Pancreas (tissue), 10 donors: ENCODE results near the gene WDR27. TPM values are rescaled to one million over a fixed set of nuclear protein-coding genes. Genes with fewer than 3 reads are reported as not detected.
A peak's percentile ranks its signal among the peaks of the same experiment; 100 is the strongest.

Experiments
- ATAC-seq, 4 donors: fragments of 200-7000 bp; cut with Tn5 transposase; one replicate each; pipeline versions ENCODE4 v1.8.0 to v1.9.1; 2020; ENCODE audit warnings: mild to moderate bottlenecking in 4 of 4, moderate library complexity in 4 of 4
- DNase-seq, 6 donors: peaks; one replicate each; pipeline ENCODE4 v3.0.0-alpha.2; 2020
- FAIRE-seq: peaks from 2 replicates; lab custom pipeline; 2012; peaks lifted over from hg19 to GRCh38; lab: Jason Lieb, UNC
- H3K27ac ChIP-seq, 4 donors: fragments of 200-600 bp; sonication (generic); 1 replicate in 3 of 4; 2 replicates in 1 of 4; pipeline versions ENCODE4 v1.5.0 to v1.8.0; 2020
- H3K27me3 ChIP-seq, 4 donors: fragments of 200-600 bp; one replicate each; pipeline ENCODE4 v1.8.0; 2021
- H3K36me3 ChIP-seq, 3 donors: fragments of 200-600 bp; sonication (generic) in 1 of 3; one replicate each; pipeline versions ENCODE4 v1.5.0 to v1.8.0; 2020 to 2021
- H3K4me1 ChIP-seq, 3 donors: fragments of 200-600 bp; one replicate each; pipeline ENCODE4 v1.8.0; 2021
- H3K4me3 ChIP-seq, 4 donors: fragments of 200-600 bp; sonication (generic) in 2 of 4; one replicate each; pipeline versions ENCODE4 v1.5.0 to v1.8.0; 2020 to 2021
- H3K9me3 ChIP-seq, 4 donors: fragments of 200-600 bp; one replicate each; pipeline ENCODE4 v1.8.0; 2021
- CTCF ChIP-seq, 4 donors: fragments of 200-600 bp; sonication (generic) in 3 of 4; IDR thresholded peaks; one replicate each; pipeline versions ENCODE4 v1.5.0 to v1.8.0; 2021; ENCODE audit warnings: antibody characterized with exemption in 4 of 4
- WGBS, 2 donors: extraction: QIAGEN DNeasy Blood & Tissue Kit; methylation state at CpG; one replicate each; pipeline ENCODE4 v1.1.7; 2013; 5-methylcytosine and 5-hydroxymethylcytosine counted together
- intact Hi-C, 3 donors: fragments of 100-400 bp; cut with DNase I; formaldehyde crosslinking; loops; one replicate each; pipeline versions ENCODE4 v1.11.1 to v1.14.2; 2022
- polyA plus RNA-seq, 2 donors: library from polyadenylated mRNA; stranded (reverse); fragments of 200-250 nt; gene quantifications; one replicate each; pipeline ENCODE4 v1.2.3, GENCODE V29; 2013
- total RNA-seq, 6 donors: library from RNA; stranded (reverse); fragmentation: NEBNext Ultra II Directional in 4 of 6; extraction: Animal tissue kit (Norgen Biotek cat#: 25700) in 4 of 6; gene quantifications; one replicate each; pipeline versions ENCODE4 v1.2.1 to v1.2.4, GENCODE V29; 2021 to 2023
- donor health status: healthy with polysubstance abuse.
- donor health status: DM: no; HTN: no; CAD: no; lungs with moderate emphysema.
- donor health status: DM: no; HTN: no; CAD: no.
- donor health status: control.
- donor health status: control.
- donor health status: Bipolar disorder and iron deficiency.
- donor health status: DM: yes; HTN: yes; CAD: no.
- donor health status: DM: no; HTN: no; CAD: no.
- donor health status: DM: no; HTN: no; CAD: no.
- donor health status: DM: yes; HTN: yes; CAD: no.

The WDR27 gene
- total and polyA plus RNA-seq, 8 donors, result 9.6 to 43.1 (median 16.4) TPM

DNA sequence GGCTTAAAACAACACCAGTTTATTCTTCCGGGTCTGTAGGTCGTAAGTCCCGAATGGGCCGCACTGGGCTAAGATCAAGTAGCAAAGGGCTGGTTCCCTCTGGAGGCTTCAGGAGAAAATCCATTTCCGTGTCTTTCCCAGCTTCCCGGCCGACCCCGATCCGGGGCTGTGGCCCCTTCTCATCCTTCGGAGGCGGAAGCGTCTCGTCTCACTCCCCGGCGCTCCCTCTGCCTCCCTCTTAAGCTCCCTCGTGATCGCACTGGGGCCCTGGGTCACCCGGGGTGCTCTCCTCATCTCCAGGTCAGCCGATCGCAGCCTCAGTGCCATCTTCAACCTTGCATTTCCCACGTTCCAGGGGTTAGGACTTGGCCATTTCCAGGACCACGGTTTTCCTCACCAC lies 199.4 kb downstream of the WDR27 start:
- intact Hi-C loops, result no loop called here
- no peak for ATAC-seq
- Histone ChIP-seq H3K4me1 (no peaks in the 10 kb centered on the region), H3K36me3 (no peaks in the 10 kb centered on the region), H3K27ac (no peak overlapping the region), H3K4me3 (no peak overlapping the region), H3K27me3 (no peaks in the 10 kb centered on the region), H3K9me3 (no peaks in the 10 kb centered on the region)
- 88 to 94% methylated on average over 22 of the region's 22 CpGs for WGBS, 2 donors
- no peak for TF ChIP-seq CTCF (IDR thresholded peaks at IDR 0.05)
- FAIRE-seq, result no peak
- DNase-seq, result no peak

DNA sequence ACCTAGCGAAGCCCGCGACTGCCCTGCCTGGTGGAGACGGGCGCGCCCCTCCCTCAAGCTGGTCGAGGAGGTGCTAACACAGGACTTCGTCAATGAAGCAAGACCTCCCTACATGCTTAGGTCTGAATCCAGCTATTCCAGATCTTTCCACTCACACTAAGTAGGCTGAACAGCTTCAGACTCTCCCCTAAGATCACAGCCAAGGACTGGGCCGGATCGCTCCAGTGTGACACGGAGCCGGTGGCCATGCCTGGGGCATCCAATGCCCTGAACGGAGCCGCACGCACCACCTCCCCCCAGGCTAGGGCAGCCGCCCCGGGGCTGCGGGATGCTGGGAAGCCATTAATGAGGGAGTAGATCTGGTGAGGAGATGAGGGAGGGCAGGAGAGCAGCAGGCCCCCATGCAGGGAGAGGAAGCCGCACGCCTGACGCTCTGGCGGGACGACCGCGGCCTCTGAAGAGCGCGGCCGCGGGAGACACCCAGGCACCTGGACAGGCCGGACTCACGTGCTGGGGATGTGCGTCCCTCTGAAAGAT lies 200.0 kb downstream of the WDR27 start:
- WGBS, 2 donors, result 93 to 97% methylated on average over 32 of the region's 32 CpGs
- Histone ChIP-seq H3K9me3 (no peaks in the 10 kb centered on the region), H3K4me3 (no peak overlapping the region), H3K27me3 (no peaks in the 10 kb centered on the region), H3K36me3 (no peaks in the 10 kb centered on the region), H3K27ac (no peak overlapping the region), H3K4me1 (no peaks in the 10 kb centered on the region)
- ATAC-seq (no peak), FAIRE-seq (no peak), DNase-seq (no peak)
- intact Hi-C loops, result no loop called here
- TF ChIP-seq CTCF (IDR thresholded peaks at IDR 0.05), result no peak

DNA sequence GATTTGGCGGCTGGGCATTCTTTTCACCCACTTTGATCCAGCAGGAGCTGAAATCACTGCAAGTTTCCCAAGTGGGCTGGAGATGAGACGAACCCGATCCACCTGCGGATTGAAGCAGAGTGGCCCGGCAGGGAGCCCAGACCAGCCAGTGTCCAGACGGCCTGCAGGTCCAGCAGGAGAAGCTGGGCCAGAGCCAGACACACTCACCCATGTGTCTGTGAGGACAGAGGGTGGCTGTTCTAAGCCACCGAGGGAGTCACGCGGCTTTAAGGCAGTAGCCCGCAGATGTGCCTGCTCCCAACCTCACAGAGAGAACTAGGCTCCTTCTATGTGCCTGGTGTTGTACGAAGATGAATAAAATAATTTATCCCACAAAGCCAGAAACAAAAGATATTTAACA lies 200.7 kb downstream of the WDR27 start:
- Histone ChIP-seq H3K9me3 (no peaks in the 10 kb centered on the region), H3K4me1 (no peaks in the 10 kb centered on the region), H3K27me3 (no peaks in the 10 kb centered on the region), H3K27ac (no peak overlapping the region), H3K36me3 (no peaks in the 10 kb centered on the region), H3K4me3 (no peak overlapping the region)
- WGBS, 2 donors, result 93 to 94% methylated on average over 11 of the region's 11 CpGs
- TF ChIP-seq CTCF (IDR thresholded peaks at IDR 0.05), result no peak
- FAIRE-seq, result no peak
- ATAC-seq, result no peak
- peak in 1 of 6 donors; percentile 22 for DNase-seq
- intact Hi-C loops, result no loop called here

GRCh38 chr6:169500688-169501087 lies 201.1 kb downstream of the WDR27 start:
- no peaks in the 10 kb centered on the region for H3K27me3 ChIP-seq
- FAIRE-seq (no peak), DNase-seq (no peak), ATAC-seq (no peak)
- WGBS, 2 donors, result 86 to 93% methylated on average over 15 of the region's 15 CpGs
- no peaks in the 10 kb centered on the region for H3K36me3 ChIP-seq
- no peaks in the 10 kb centered on the region for H3K9me3 ChIP-seq
- no peaks in the 10 kb centered on the region for H3K4me1 ChIP-seq
- no peak overlapping the region for H3K4me3 ChIP-seq
- no peak overlapping the region for H3K27ac ChIP-seq
- intact Hi-C loops, result no loop called here
- TF ChIP-seq CTCF (IDR thresholded peaks at IDR 0.05), result no peak

GRCh38 chr6:169499848-169500247 lies 202.0 kb downstream of the WDR27 start:
- ATAC-seq (no peak), DNase-seq (no peak), FAIRE-seq (no peak)
- Histone ChIP-seq H3K4me1 (no peaks in the 10 kb centered on the region), H3K36me3 (no peaks in the 10 kb centered on the region), H3K27ac (no peak overlapping the region), H3K9me3 (no peaks in the 10 kb centered on the region), H3K27me3 (no peaks in the 10 kb centered on the region), H3K4me3 (no peak overlapping the region)
- 81 to 86% methylated on average over 7 of the region's 7 CpGs for WGBS, 2 donors
- intact Hi-C loops, result no loop called here
- TF ChIP-seq CTCF (IDR thresholded peaks at IDR 0.05), result no peak
